GM12878 (cell line): ENCODE data around the gene ANKS4B. TPM values are rescaled to one million over a fixed set of nuclear protein-coding genes. Genes with fewer than 3 reads are reported as not detected.

Experiments used
- ATAC-seq: fragments of 200-7000 bp; cut with Tn5 transposase; 3 replicates; pipeline ENCODE4 v1.9.1; 2020; ENCODE audit warnings: mild to moderate bottlenecking, moderate library complexity
- BruUV-seq: library from RNA; stranded (reverse); fragments of 400-500 nt; replicated peaks from 2 replicates; lab custom pipeline; 2021; lab: Mats Ljungman, UMichigan
- CTCF ChIA-PET: fragments of 300-600 bp; sonication (Branson Sonifier 250); formaldehyde crosslinking; extraction: SDS; loops from one replicate; lab custom pipeline; 2021; ENCODE audit warnings: inconsistent platforms; lab: Yijun Ruan, JAX
- POLR2A ChIA-PET: fragments of 350-600 bp; formaldehyde crosslinking; extraction: SDS; loops from one replicate; lab custom pipeline; 2021; ENCODE audit warnings: inconsistent platforms; lab: Charles Lee
- RAD21 ChIA-PET: fragments of 300-600 bp; sonication (Branson Sonifier 250); formaldehyde crosslinking; loops from one replicate; lab custom pipeline; 2023; ENCODE audit warnings: antibody characterized with exemption; ENCODE audit not compliant: unreplicated experiment; lab: Charles Lee
- SMC1A ChIA-PET: fragments of 300-600 bp; sonication (Branson Sonifier 250); formaldehyde crosslinking; loops from one replicate; lab custom pipeline; 2023; ENCODE audit not compliant: unreplicated experiment, uncharacterized antibody; lab: Charles Lee
- DNase-seq: peaks from one replicate; pipeline ENCODE4 v3.0.0-alpha.2; 2011; ENCODE audit warnings: low read depth, low spot score
- FAIRE-seq: peaks from 3 replicates; lab custom pipeline; 2011; peaks lifted over from hg19 to GRCh38; lab: Jason Lieb, UNC
- H2AFZ ChIP-seq: 2 replicates; pipeline ENCODE4 v1.6.0; 2011; ENCODE audit warnings: low read depth, low read length, control low read depth; ENCODE audit not compliant: control insufficient read depth
- H3K27ac ChIP-seq: 2 replicates; pipeline ENCODE4 v1.5.1; 2011; ENCODE audit warnings: control low read depth; ENCODE audit not compliant: control insufficient read depth, insufficient read depth
- H3K27me3 ChIP-seq, 2 experiments: replicated peaks in 1 of 2; 2 replicates each; pipeline versions ENCODE4 v1.6.0 to v1.6.1; 2011; ENCODE audit warnings: low read length in 1 of 2; ENCODE audit not compliant: control insufficient read depth in 2 of 2, insufficient read depth in 2 of 2
- H3K36me3 ChIP-seq, 2 experiments: 2 replicates each; pipeline ENCODE4 v1.5.1; 2011; ENCODE audit warnings: low read length in 1 of 2; ENCODE audit not compliant: control insufficient read depth in 2 of 2, insufficient read depth in 2 of 2
- H3K4me1 ChIP-seq: 2 replicates; pipeline ENCODE4 v1.6.1; 2011; ENCODE audit warnings: mild to moderate bottlenecking, low read length, moderate library complexity, mixed read lengths; ENCODE audit not compliant: control insufficient read depth, insufficient read depth
- H3K4me2 ChIP-seq: 2 replicates; pipeline ENCODE4 v1.6.0; 2011; ENCODE audit warnings: control low read depth; ENCODE audit not compliant: control insufficient read depth, insufficient read depth
- H3K4me3 ChIP-seq: fragments of 200-600 bp; sonication (generic); 2 replicates; pipeline ENCODE4 v1.5.1; 2016
- H3K79me2 ChIP-seq: 2 replicates; pipeline ENCODE4 v1.6.0; 2011; ENCODE audit warnings: low read length; ENCODE audit not compliant: control insufficient read depth, insufficient read depth
- H3K9ac ChIP-seq: 2 replicates; pipeline ENCODE4 v1.8.0; 2011; ENCODE audit warnings: low read length, control low read depth, mixed read lengths; ENCODE audit not compliant: control insufficient read depth, insufficient read depth
- H3K9me3 ChIP-seq: replicated peaks from 3 replicates; pipeline ENCODE4 v1.5.1; 2011; ENCODE audit warnings: mild to moderate bottlenecking, low read length; ENCODE audit not compliant: control insufficient read depth, insufficient read depth
- H4K20me1 ChIP-seq: 2 replicates; pipeline ENCODE4 v1.6.0; 2011; ENCODE audit not compliant: control insufficient read depth, insufficient read depth
- BMI1 ChIP-seq: fragments of 450-650 bp; IDR thresholded peaks from 2 replicates; pipeline ENCODE4 v1.6.1; 2016; ENCODE audit warnings: mild to moderate bottlenecking, moderate library complexity, borderline replicate concordance
- E4F1 ChIP-seq: fragments of 450-650 bp; IDR thresholded peaks from 2 replicates; pipeline ENCODE4 v1.6.1; 2018; ENCODE audit warnings: borderline replicate concordance, mild to moderate bottlenecking; ENCODE audit not compliant: partially characterized antibody
- JUNB ChIP-seq: IDR thresholded peaks from 2 replicates; pipeline ENCODE4 v1.6.1; 2016; ENCODE audit warnings: antibody characterized with exemption, mild to moderate bottlenecking
- MEF2B ChIP-seq: fragments of 450-650 bp; IDR thresholded peaks from 2 replicates; pipeline ENCODE4 v1.6.1; 2018; ENCODE audit warnings: mild to moderate bottlenecking, moderate library complexity; ENCODE audit not compliant: partially characterized antibody, poor library complexity, severe bottlenecking
- NFXL1 ChIP-seq: fragments of 450-650 bp; IDR thresholded peaks from 2 replicates; pipeline ENCODE4 v1.6.1; 2017; ENCODE audit warnings: antibody characterized with exemption, mild to moderate bottlenecking, borderline replicate concordance
- NKRF ChIP-seq: fragments of 450-650 bp; conservative IDR thresholded peaks from 2 replicates; pipeline ENCODE4 v1.6.1; 2017; ENCODE audit warnings: mild to moderate bottlenecking, moderate library complexity
- PRDM15 ChIP-seq: fragments of 450-650 bp; formaldehyde crosslinking; IDR thresholded peaks from 2 replicates; pipeline ENCODE4 v1.4.0; 2020; ENCODE audit warnings: mild to moderate bottlenecking, moderate library complexity
- SKIL ChIP-seq: fragments of 450-650 bp; IDR thresholded peaks from 2 replicates; pipeline ENCODE4 v1.6.1; 2017; ENCODE audit warnings: mild to moderate bottlenecking, low read depth, inconsistent platforms; ENCODE audit not compliant: poor library complexity, severe bottlenecking
- SMAD5 ChIP-seq: IDR thresholded peaks from 2 replicates; pipeline ENCODE4 v1.6.1; 2016; ENCODE audit warnings: antibody characterized with exemption, low read depth
- YBX1 ChIP-seq: fragments of 450-650 bp; IDR thresholded peaks from 2 replicates; pipeline ENCODE4 v1.6.1; 2016; ENCODE audit warnings: antibody characterized with exemption
- WGBS: methylation state at CpG from one replicate; pipeline ENCODE4 v1.1.6; 2016; ENCODE audit warnings: low lambda C conversion rate; ENCODE audit not compliant: insufficient replicate concordance, insufficient coverage; ENCODE audit errors: missing lambda C conversion rate; 5-methylcytosine and 5-hydroxymethylcytosine counted together
- in situ Hi-C: fragments of 300-500 bp; cut with MboI; formaldehyde crosslinking; loops from 9 replicates; pipeline ENCODE4 v1.14.3; 2018; ENCODE audit warnings: mixed read lengths
- intact Hi-C: fragments of 100-400 bp; cut with micrococcal nuclease; formaldehyde crosslinking; loops from one replicate; pipeline ENCODE4 v1.14.2; 2022; ENCODE audit not compliant: unreplicated experiment
- polyA plus RNA-seq, 11 experiments: library from polyadenylated mRNA; depleted of rRNA in 4 of 11; unstranded in 6 of 11; stranded (reverse) in 5 of 11; fragments of >200 nt; fragmentation: Nextera tagmentation in 4 of 11; fragmentation: Illumina TruSeq in 1 of 11; extraction: Ambion mirVana in 4 of 11; extraction: Trizol in 1 of 11; gene quantifications; 1 replicate in 1 of 11; 2 replicates in 10 of 11; pipeline versions ENCODE4 v1.2.1 to v1.2.3, GENCODE V29; 2011 to 2016; ENCODE audit warnings: inconsistent platforms in 2 of 11, missing spikeins in 2 of 11, low read depth in 1 of 11
- total RNA-seq, 4 experiments: library from RNA; depleted of rRNA in 3 of 4; stranded (reverse); fragments of >200 nt in 3 of 4; fragmentation: Illumina TruSeq in 1 of 4; extraction: Trizol in 1 of 4; gene quantifications; 2 replicates each; pipeline versions ENCODE4 v1.2.1 to v1.2.3, GENCODE V29; 2013 to 2021

The ANKS4B gene
- total and polyA plus RNA-seq, 10 of the 15 experiments (the other 5 are each of a cell fraction or from before 2014, with no cell fraction given), result 0.01 to 0.11 (median 0.05) TPM; not detected in 6

- FAIRE-seq (no peak), ATAC-seq (no peak), DNase-seq (no peak)
- BruUV-seq, result no TSS peak
- WGBS, result 38% methylated on average over 1 of the region's 1 CpG
- H3K27ac ChIP-seq, result no peak overlapping the region
- H3K4me3 ChIP-seq, result no peak overlapping the region
- ChIA-PET RAD21 (interaction anchor here (1.0 kb wide), 1 partner anchor 39 kb away, joined by 5 read pairs; the partner anchor contains the start of gene LDAF1), POLR2A (no interaction called here), SMC1A (interaction anchor here (1.0 to 1.3 kb wide), 3 partner anchors 9 to 104 kb away, joined by 3 to 6 read pairs (median 4); no protein-coding TSS in a partner anchor), CTCF (interaction anchor here (0.6 to 3.4 kb wide), 6 partner anchors 9 to 103 kb away, joined by 3 to 14 read pairs (median 3); no protein-coding TSS in a partner anchor)
- peaks cover 3% of the 10 kb centered on the region; the same call in 1 of the 2 replicates for H3K4me1 ChIP-seq
- no peaks in the 10 kb centered on the region for H3K27me3 ChIP-seq
- H3K9me3 ChIP-seq, result no peaks in the 10 kb centered on the region; the same call in 2 of the 3 replicates
- in situ Hi-C loops (no loop called here), intact Hi-C loops (no loop called here)
- H3K9ac ChIP-seq, result no peak overlapping the region
- no peaks in the 10 kb centered on the region for H3K79me2 ChIP-seq
- no peak overlapping the region for H3K4me2 ChIP-seq
- H4K20me1 ChIP-seq, result no peaks in the 10 kb centered on the region
- H2AFZ ChIP-seq, result no peak overlapping the region
- H3K36me3 ChIP-seq, result no peaks in the 10 kb centered on the region
- no peak for TF ChIP-seq JUNB
- no peak for TF ChIP-seq SMAD5
- TF ChIP-seq NFXL1, result no peak
- no peak for TF ChIP-seq PRDM15 (CRISPR knock-in tag)
- no peak for TF ChIP-seq SKIL
- TF ChIP-seq NKRF, result no peak
- TF ChIP-seq E4F1, result no peak
- TF ChIP-seq BMI1, result no peak
- no peak for TF ChIP-seq MEF2B
- no peak for TF ChIP-seq YBX1
Observed at GRCh38 chr16:21197112-21197511, 36.4 kb upstream of the ANKS4B start.
